Natural killer cell treated with Interleukin-12 subunit alpha and Interleukin-12 subunit beta and Interleukin-15 and Interleukin-18, amount 100 ng/mL, for 72 hours (primary cell): Measurements from ENCODE around the gene ZNF462. TPM values are rescaled to one million over a fixed set of nuclear protein-coding genes. Genes with fewer than 3 reads are reported as not detected.

ENCODE experiments used
- ATAC-seq, 2 donors: fragments of 150-1000 bp; cut with Tn5 transposase in 1 of 2; sonication (Bioruptor Pico), chemical (Tn5 transposase) in 1 of 2; 2 replicates each; pipeline ENCODE4 v1.10.0; 2021
- DNase-seq: peaks from one replicate; pipeline ENCODE4 v3.0.0; 2022; ENCODE audit warnings: low spot score
- H3K27ac Mint-ChIP-seq, 2 donors: 1 replicate in 1 of 2; 2 replicates in 1 of 2; pipeline ENCODE4 v1.8.0; 2022; ENCODE audit warnings: mixed read lengths in 2 of 2, mild to moderate bottlenecking in 1 of 2, moderate library complexity in 1 of 2
- H3K27me3 Mint-ChIP-seq, 2 donors: 1 replicate in 1 of 2; 2 replicates in 1 of 2; pipeline ENCODE4 v1.8.0; 2022; ENCODE audit warnings: mixed read lengths in 2 of 2
- H3K36me3 Mint-ChIP-seq: one replicate; pipeline ENCODE4 v1.8.0; 2022; ENCODE audit warnings: mixed read lengths
- H3K4me1 Mint-ChIP-seq, 2 donors: 1 replicate in 1 of 2; 2 replicates in 1 of 2; pipeline ENCODE4 v1.8.0; 2022; ENCODE audit warnings: low read depth in 2 of 2, mixed read lengths in 2 of 2, mild to moderate bottlenecking in 1 of 2
- H3K4me3 Mint-ChIP-seq: one replicate; pipeline ENCODE4 v1.8.0; 2022; ENCODE audit warnings: mixed read lengths
- H3K9me3 Mint-ChIP-seq: 2 replicates; pipeline ENCODE4 v1.8.0; 2022; ENCODE audit warnings: mixed read lengths
- total RNA-seq, 2 donors: library from RNA; stranded (reverse); gene quantifications; one replicate each; pipeline ENCODE4 v1.2.3, GENCODE V29; 2022

The ZNF462 gene
- total RNA-seq, 2 donors from 2014 or later = 0.31 TPM; not detected in 1

DNA sequence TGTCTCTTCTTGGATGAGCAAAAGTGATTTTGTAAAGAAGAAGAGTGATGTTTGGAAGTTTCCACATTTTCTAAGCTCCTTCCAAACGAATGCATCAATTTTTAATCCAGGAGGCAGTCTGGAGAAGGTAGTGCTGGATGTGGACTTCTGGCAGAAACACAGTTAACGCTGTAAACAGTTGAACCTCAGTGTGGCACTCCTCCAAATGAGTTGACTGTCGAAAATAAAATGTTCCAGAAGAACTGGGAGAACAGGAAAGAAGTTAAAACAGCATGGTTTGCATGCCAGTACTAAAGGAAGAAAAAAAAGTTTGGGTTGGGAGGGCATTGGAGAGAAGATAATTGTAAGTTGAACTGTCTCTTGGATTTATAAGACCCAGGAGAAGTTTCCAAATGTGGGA lies 6.5 kb downstream of the ZNF462 start:
- no peak for ATAC-seq
- no peak for DNase-seq
- Mint-ChIP-seq H3K36me3 (peaks cover 4% of the 10 kb centered on the region), H3K27ac (no peak overlapping the region), H3K4me1 (peaks cover 0 to 9% of the 10 kb centered on the region in 2 donors), H3K4me3 (no peak overlapping the region), H3K27me3 (peaks cover 16 to 26% of the 10 kb centered on the region in 2 donors), H3K9me3 (no peaks in the 10 kb centered on the region)

- Mint-ChIP-seq H3K27ac (no peak overlapping the region), H3K4me1 (no peaks in the 10 kb centered on the region), H3K27me3 (peaks cover 3 to 6% of the 10 kb centered on the region in 2 donors), H3K36me3 (no peaks in the 10 kb centered on the region), H3K9me3 (no peaks in the 10 kb centered on the region), H3K4me3 (no peak overlapping the region)
- DNase-seq (no peak), ATAC-seq (no peak)
These were observed 9.7 kb downstream of the ZNF462 start for GRCh38 chr9:106872641-106873040.

GRCh38 chr9:106874031-106874430 lies 11.1 kb downstream of the ZNF462 start:
- no peaks in the 10 kb centered on the region for H3K9me3 Mint-ChIP-seq
- DNase-seq (no peak), ATAC-seq (no peak)
- no peak overlapping the region for H3K27ac Mint-ChIP-seq
- H3K4me1 Mint-ChIP-seq = no peaks in the 10 kb centered on the region
- no peak overlapping the region for H3K4me3 Mint-ChIP-seq
- H3K36me3 Mint-ChIP-seq = no peaks in the 10 kb centered on the region
- no peaks in the 10 kb centered on the region for H3K27me3 Mint-ChIP-seq

GRCh38 chr9:106874652-106875051 lies 11.7 kb downstream of the ZNF462 start:
- no peaks in the 10 kb centered on the region for H3K9me3 Mint-ChIP-seq
- no peaks in the 10 kb centered on the region for H3K36me3 Mint-ChIP-seq
- ATAC-seq = no peak

DNA sequence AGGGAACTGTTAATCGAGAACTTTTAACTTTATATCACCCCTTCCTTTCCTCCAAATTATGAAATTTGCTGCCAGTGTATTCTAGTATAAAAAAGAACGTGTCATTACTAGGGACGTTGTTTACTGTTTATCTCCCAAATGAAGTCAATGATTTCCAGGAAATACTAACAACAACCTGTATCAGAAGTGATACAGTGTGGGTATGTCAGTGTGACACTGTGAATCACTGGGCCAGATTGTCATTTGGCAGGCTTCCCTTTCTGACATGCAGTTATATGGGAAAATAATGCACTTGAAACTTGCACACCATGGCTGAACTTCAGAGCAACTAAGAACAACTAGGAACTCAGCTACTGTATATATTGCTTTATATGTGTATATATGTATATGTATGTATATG lies 12.6 kb downstream of the ZNF462 start:
- no peak overlapping the region for H3K27ac Mint-ChIP-seq
- DNase-seq (no peak), ATAC-seq (no peak)
- no peak overlapping the region for H3K4me3 Mint-ChIP-seq
- H3K9me3 Mint-ChIP-seq = no peaks in the 10 kb centered on the region
- H3K4me1 Mint-ChIP-seq = no peaks in the 10 kb centered on the region
- no peaks in the 10 kb centered on the region for H3K36me3 Mint-ChIP-seq
- no peaks in the 10 kb centered on the region for H3K27me3 Mint-ChIP-seq

More at GRCh38 chr9:106874652-106875051, 11.7 kb downstream of the ZNF462 start:
- no peaks in the 10 kb centered on the region for H3K4me1 Mint-ChIP-seq
- H3K27ac Mint-ChIP-seq = no peak overlapping the region
- DNase-seq = no peak
- H3K27me3 Mint-ChIP-seq = no peaks in the 10 kb centered on the region
- no peak overlapping the region for H3K4me3 Mint-ChIP-seq

GRCh38 chr9:106877345-106877744 lies 14.4 kb downstream of the ZNF462 start:
- Mint-ChIP-seq H3K9me3 (no peaks in the 10 kb centered on the region), H3K27me3 (no peaks in the 10 kb centered on the region), H3K4me3 (no peak overlapping the region), H3K36me3 (no peaks in the 10 kb centered on the region), H3K27ac (no peak overlapping the region), H3K4me1 (no peaks in the 10 kb centered on the region)
- DNase-seq (no peak), ATAC-seq (no peak)

DNA sequence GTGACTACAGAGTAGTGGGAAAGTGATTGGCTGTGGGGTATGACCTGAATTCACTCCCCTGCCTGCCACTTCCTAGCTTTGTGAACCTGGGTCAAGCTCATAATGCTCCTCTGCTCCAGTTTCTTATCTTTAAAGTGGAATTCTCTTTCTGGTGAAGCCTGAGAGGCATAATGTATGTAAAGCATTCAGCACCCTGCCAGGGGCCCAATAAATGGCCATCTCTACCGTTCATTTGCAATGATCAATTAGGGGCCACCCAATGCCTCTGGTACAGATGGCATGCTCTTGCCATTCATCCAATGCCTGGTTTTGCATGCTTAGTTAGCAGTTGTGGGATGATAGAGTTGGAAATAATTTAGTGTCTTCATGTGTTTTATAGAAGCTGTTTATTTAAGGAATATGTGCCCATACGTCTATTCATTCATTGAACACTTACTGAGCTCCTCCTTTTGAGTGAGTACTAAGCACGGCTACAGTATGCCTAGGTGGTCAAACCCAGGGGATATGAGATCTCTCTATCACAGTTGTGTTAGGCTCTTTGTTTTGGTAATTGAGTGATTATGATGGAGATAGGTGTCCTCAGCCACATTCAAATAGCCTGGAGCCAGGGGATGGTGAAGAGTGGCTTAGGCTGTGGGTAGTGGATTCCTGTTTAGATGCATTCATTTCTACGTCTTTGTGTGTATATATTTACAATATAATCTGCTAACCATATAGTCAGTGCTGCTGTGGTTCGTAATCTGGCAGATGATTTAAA lies 15.3 kb downstream of the ZNF462 start:
- no peaks in the 10 kb centered on the region for H3K36me3 Mint-ChIP-seq
- H3K4me3 Mint-ChIP-seq = no peak overlapping the region
- H3K27me3 Mint-ChIP-seq = no peaks in the 10 kb centered on the region
- no peak overlapping the region for H3K27ac Mint-ChIP-seq
- H3K9me3 Mint-ChIP-seq = no peaks in the 10 kb centered on the region
- no peak for DNase-seq
- peaks cover 0 to 7% of the 10 kb centered on the region in 2 donors for H3K4me1 Mint-ChIP-seq
- ATAC-seq = no peak

DNA sequence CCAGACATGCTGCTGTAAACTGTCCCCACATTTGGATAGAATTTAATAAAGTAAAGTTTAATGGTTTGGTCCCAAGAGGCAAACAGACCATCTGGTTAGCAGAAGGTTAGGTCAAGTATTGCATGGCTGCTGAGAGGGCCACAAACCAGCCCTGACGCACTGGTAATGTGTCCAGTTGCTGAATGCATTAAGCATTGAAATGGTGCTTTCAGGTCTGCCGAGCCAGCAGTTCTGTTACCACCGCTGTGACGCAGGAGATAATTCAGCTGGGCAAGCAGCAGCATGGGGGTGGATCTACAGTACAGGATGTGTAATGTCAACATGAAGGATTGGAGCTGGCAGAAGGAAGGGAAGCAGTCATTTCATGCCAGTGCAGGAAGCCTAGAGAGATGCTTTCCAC lies 16.0 kb downstream of the ZNF462 start:
- Mint-ChIP-seq H3K27ac (no peak overlapping the region), H3K27me3 (no peaks in the 10 kb centered on the region), H3K4me3 (no peak overlapping the region), H3K9me3 (peaks cover under 1% of the 10 kb centered on the region), H3K36me3 (no peaks in the 10 kb centered on the region), H3K4me1 (peaks cover 0 to 10% of the 10 kb centered on the region in 2 donors)
- DNase-seq (no peak), ATAC-seq (no peak)

- Mint-ChIP-seq H3K4me3 (no peak overlapping the region), H3K27me3 (no peaks in the 10 kb centered on the region), H3K27ac (no peak overlapping the region), H3K4me1 (peaks cover 0 to 10% of the 10 kb centered on the region in 2 donors), H3K9me3 (peaks cover 3% of the 10 kb centered on the region), H3K36me3 (no peaks in the 10 kb centered on the region)
- no peak for ATAC-seq
- DNase-seq = no peak
These were observed 16.5 kb downstream of the ZNF462 start for GRCh38 chr9:106879439-106879882.

DNA sequence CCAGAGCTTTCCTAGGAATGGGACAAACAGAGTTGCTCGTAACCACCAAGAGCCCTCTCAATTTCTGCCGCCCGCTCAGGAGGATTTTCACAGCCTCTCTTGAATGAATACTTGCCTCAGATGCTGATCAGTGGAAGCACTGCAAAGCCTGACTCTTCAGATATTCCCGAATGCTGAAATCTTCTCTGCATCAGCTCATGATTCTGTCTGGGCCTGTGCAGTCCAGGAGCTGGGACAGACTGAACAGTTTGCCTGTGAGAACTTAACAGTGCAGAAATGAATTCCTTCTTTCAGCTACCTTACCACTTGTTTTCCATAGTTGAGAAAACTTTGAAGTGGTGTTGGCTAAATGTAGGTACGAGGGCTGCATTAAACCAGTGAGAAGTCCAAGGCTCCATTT lies 17.1 kb downstream of the ZNF462 start:
- H3K27me3 Mint-ChIP-seq = no peaks in the 10 kb centered on the region
- DNase-seq = no peak
- no peak overlapping the region for H3K4me3 Mint-ChIP-seq
- peaks cover 0 to 10% of the 10 kb centered on the region in 2 donors for H3K4me1 Mint-ChIP-seq
- H3K9me3 Mint-ChIP-seq = peaks cover 3% of the 10 kb centered on the region
- H3K27ac Mint-ChIP-seq = no peak overlapping the region
- no peak for ATAC-seq
- H3K36me3 Mint-ChIP-seq = no peaks in the 10 kb centered on the region

- no peaks in the 10 kb centered on the region for H3K36me3 Mint-ChIP-seq
- peaks cover 3% of the 10 kb centered on the region for H3K9me3 Mint-ChIP-seq
- ATAC-seq (no peak), DNase-seq (no peak)
- H3K27me3 Mint-ChIP-seq = no peaks in the 10 kb centered on the region
- no peak overlapping the region for H3K4me3 Mint-ChIP-seq
- peaks cover 0 to 10% of the 10 kb centered on the region in 2 donors for H3K4me1 Mint-ChIP-seq
- no peak overlapping the region for H3K27ac Mint-ChIP-seq
These were observed 17.9 kb downstream of the ZNF462 start for GRCh38 chr9:106880863-106881262.

DNA sequence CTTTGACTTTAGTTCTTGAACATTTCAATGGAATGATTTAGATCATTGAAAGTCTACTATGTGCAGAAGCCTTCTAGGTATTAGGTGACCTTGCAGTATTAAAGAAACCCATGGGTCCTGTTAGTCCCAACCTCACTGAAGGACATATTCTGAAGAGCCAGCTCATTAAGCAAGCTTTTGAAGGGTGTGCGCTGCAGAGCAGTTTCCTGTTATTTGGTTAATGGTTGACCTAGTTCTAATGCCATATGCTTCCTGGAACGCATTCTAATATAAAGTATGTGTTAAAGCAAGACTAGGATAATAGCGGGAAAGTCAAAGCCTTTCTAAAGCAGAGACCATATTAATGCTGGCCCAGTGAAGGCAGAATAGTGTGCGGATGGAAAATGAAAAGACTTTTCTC lies 20.1 kb downstream of the ZNF462 start:
- DNase-seq (no peak), ATAC-seq (no peak)
- peaks cover 0 to 10% of the 10 kb centered on the region in 2 donors for H3K4me1 Mint-ChIP-seq
- no peaks in the 10 kb centered on the region for H3K36me3 Mint-ChIP-seq
- no peak overlapping the region for H3K27ac Mint-ChIP-seq
- H3K9me3 Mint-ChIP-seq = peaks cover 3% of the 10 kb centered on the region
- no peaks in the 10 kb centered on the region for H3K27me3 Mint-ChIP-seq
- no peak overlapping the region for H3K4me3 Mint-ChIP-seq

DNA sequence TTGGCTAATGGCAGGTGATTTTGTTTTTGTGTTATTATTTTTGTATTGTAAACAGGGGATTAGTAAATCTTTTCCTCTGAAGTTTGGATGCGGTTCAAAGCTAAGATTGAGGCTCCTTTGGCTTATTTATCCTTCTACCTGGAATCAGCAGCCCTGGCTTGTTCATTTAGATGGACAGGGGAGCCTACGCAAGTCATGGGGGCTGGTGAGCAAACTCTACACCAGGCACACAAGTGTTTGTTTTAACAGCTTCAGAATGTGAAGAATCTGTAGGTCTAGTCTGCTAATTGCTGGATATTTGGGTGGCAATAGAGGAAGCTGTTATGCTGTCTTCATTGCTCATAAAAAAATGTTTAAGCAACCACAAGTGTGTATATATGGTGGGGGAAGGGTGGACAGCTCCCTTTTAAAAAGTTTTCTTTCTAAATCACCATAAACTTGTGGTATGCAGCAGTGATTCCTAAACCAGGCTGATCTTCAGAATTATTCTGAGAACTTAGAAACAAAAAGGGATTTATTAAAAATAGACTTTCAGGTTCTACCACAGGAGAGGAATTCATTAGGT lies 20.7 kb downstream of the ZNF462 start:
- DNase-seq (no peak), ATAC-seq (no peak)
- H3K36me3 Mint-ChIP-seq = no peaks in the 10 kb centered on the region
- peaks cover 0 to 10% of the 10 kb centered on the region in 2 donors for H3K4me1 Mint-ChIP-seq
- no peak overlapping the region for H3K4me3 Mint-ChIP-seq
- H3K27me3 Mint-ChIP-seq = no peaks in the 10 kb centered on the region
- peaks cover 3% of the 10 kb centered on the region for H3K9me3 Mint-ChIP-seq
- no peak overlapping the region for H3K27ac Mint-ChIP-seq

DNA sequence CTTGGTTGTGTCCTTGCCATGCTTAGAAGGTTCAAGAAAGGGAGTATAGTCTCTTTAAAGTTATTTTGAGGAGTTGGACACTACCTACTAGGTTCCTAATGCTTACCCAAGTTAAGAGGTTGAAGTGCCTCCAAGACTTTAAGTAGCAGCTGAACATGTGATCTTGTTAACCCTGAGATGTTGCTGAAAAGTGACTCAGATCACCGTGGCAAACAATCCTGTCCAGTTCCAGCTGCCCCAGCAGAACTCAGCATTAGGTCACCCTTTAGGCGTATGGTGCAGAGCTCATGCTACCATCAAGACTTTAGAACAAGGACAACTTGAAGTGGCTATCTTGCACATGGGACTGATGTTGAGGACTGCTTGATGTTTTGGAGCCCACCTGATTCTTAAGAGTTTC lies 22.5 kb downstream of the ZNF462 start:
- H3K27ac Mint-ChIP-seq = no peak overlapping the region
- no peaks in the 10 kb centered on the region for H3K36me3 Mint-ChIP-seq
- H3K4me3 Mint-ChIP-seq = no peak overlapping the region
- peaks cover 3% of the 10 kb centered on the region for H3K9me3 Mint-ChIP-seq
- no peak for ATAC-seq
- H3K27me3 Mint-ChIP-seq = no peaks in the 10 kb centered on the region
- H3K4me1 Mint-ChIP-seq = peaks cover 0 to 10% of the 10 kb centered on the region in 2 donors
- DNase-seq = no peak
